Naive thymus-derived CD4-positive, alpha-beta T cell (primary cell): ENCODE results near the gene MAPK7. TPM values are rescaled to one million over a fixed set of nuclear protein-coding genes. Genes with fewer than 3 reads are reported as not detected.
A peak's percentile ranks its signal among the peaks of the same experiment; 100 is the strongest.

Source experiments
- ATAC-seq: fragments of 150-1000 bp; cut with Tn5 transposase; 2 replicates; pipeline ENCODE4 v1.10.0; 2021; ENCODE audit warnings: mild to moderate bottlenecking, moderate library complexity
- CTCF ChIA-PET: fragments of 350-600 bp; sonication (Branson Sonifier 250); formaldehyde crosslinking; loops from one replicate; lab custom pipeline; 2021; ENCODE audit warnings: antibody characterized with exemption; lab: Charles Lee
- POLR2A ChIA-PET: fragments of 350-600 bp; sonication (Branson Sonifier 250); formaldehyde crosslinking; loops from one replicate; lab custom pipeline; 2021; ENCODE audit warnings: antibody characterized with exemption, inconsistent platforms; lab: Charles Lee
- DNase-seq, 9 donors: peaks; one replicate each; pipeline versions ENCODE4 v3.0.0 to v3.0.0-alpha.2; 2020 to 2022; ENCODE audit warnings: mixed read lengths in 1 of 9
- H3K27ac ChIP-seq: one replicate; pipeline ENCODE4 v1.7.0; 2013; ENCODE audit warnings: mild to moderate bottlenecking, low read depth, low read length, moderate library complexity
- H3K27me3 ChIP-seq, 2 donors: one replicate each; pipeline ENCODE4 v1.7.0; 2013; ENCODE audit warnings: low read length in 2 of 2, mild to moderate bottlenecking in 2 of 2, moderate library complexity in 2 of 2; ENCODE audit not compliant: control insufficient read depth in 2 of 2, insufficient read depth in 2 of 2
- H3K36me3 ChIP-seq, 3 experiments: 1 replicate in 2 of 3; 2 replicates in 1 of 3; pipeline ENCODE4 v1.7.0; 2013; ENCODE audit warnings: low read length in 3 of 3, mild to moderate bottlenecking in 3 of 3, moderate library complexity in 1 of 3; ENCODE audit not compliant: insufficient read depth in 3 of 3, control insufficient read depth in 2 of 3
- H3K4me1 ChIP-seq, 2 donors: one replicate each; pipeline ENCODE4 v1.7.0; 2013; ENCODE audit warnings: low read length in 2 of 2, mild to moderate bottlenecking in 2 of 2, moderate library complexity in 1 of 2; ENCODE audit not compliant: control insufficient read depth in 2 of 2, insufficient read depth in 2 of 2
- H3K4me3 ChIP-seq: 2 replicates; pipeline ENCODE4 v1.7.0; 2013; ENCODE audit warnings: mild to moderate bottlenecking, low read length
- H3K9me3 ChIP-seq, 3 experiments: 1 replicate in 2 of 3; 2 replicates in 1 of 3; pipeline ENCODE4 v1.7.0; 2013; ENCODE audit warnings: low read length in 3 of 3; ENCODE audit not compliant: control insufficient read depth in 2 of 3
- H3K27ac Mint-ChIP-seq, 9 donors: one replicate each; pipeline ENCODE4 v1.8.0; 2020 to 2022; ENCODE audit warnings: mixed read lengths in 9 of 9, mild to moderate bottlenecking in 8 of 9, moderate library complexity in 5 of 9, inconsistent platforms in 2 of 9
- H3K27me3 Mint-ChIP-seq, 5 donors: one replicate each; pipeline ENCODE4 v1.8.0; 2021 to 2022; ENCODE audit warnings: mixed read lengths in 5 of 5, mild to moderate bottlenecking in 1 of 5
- H3K36me3 Mint-ChIP-seq, 5 donors: one replicate each; pipeline ENCODE4 v1.8.0; 2020 to 2022; ENCODE audit warnings: mixed read lengths in 5 of 5, mild to moderate bottlenecking in 3 of 5, inconsistent platforms in 1 of 5
- H3K4me1 Mint-ChIP-seq, 7 donors: one replicate each; pipeline ENCODE4 v1.8.0; 2020 to 2022; ENCODE audit warnings: mixed read lengths in 7 of 7, mild to moderate bottlenecking in 3 of 7, inconsistent platforms in 1 of 7
- H3K4me3 Mint-ChIP-seq, 10 donors: one replicate each; pipeline ENCODE4 v1.8.0; 2020 to 2022; ENCODE audit warnings: mild to moderate bottlenecking in 10 of 10, mixed read lengths in 10 of 10, moderate library complexity in 6 of 10, inconsistent platforms in 2 of 10
- H3K9me3 Mint-ChIP-seq, 11 donors: one replicate each; pipeline ENCODE4 v1.8.0; 2020 to 2022; ENCODE audit warnings: mixed read lengths in 11 of 11, mild to moderate bottlenecking in 4 of 11, inconsistent platforms in 1 of 11, moderate library complexity in 1 of 11
- intact Hi-C, 2 donors: fragments of 100-400 bp; cut with micrococcal nuclease; formaldehyde crosslinking; loops; one replicate each; pipeline ENCODE4 v1.15.1; 2023
- polyA plus RNA-seq, 2 donors: library from polyadenylated mRNA; unstranded; fragments of 300-500 nt; fragmentation: Illumina TruSeq; gene quantifications; one replicate each; pipeline ENCODE4 v1.2.3, GENCODE V29; 2021
- total RNA-seq, 6 experiments: library from RNA in 5 of 6; stranded (reverse) in 5 of 6; gene quantifications; 1 replicate in 5 of 6; 2 replicates in 1 of 6; pipeline ENCODE4 v1.2.3 and lab custom pipeline; 2021 to 2026

MAPK7 gene
- total and polyA plus RNA-seq, 7 experiments from 2014 or later = 4.3 to 50.5 (median 25.7) TPM

DNA sequence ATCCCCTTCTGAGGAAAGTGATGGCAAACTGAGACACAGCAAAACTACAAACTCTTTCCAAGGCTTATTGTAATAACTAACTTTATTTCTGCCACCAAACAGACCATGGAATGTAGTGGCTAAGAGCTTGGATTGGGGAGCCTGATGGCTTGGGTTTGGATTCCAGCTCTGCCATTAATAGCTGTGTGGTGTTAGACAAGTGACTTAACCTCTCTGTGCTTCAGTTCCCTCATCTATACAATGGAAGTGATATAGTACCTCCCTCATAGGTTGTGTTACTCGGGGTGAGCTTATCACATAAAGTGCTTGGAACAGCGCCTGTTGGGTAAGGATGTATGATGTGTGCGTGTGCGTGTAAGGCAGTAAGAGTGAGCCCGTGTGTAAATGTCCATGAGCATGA lies 26.8 kb downstream of the MAPK7 start:
- Mint-ChIP-seq H3K4me3 (no peak overlapping the region), H3K27me3 (peaks cover 0 to 10% (median 5%) of the 10 kb centered on the region in 5 donors), H3K9me3 (peaks cover 0 to 4% (median 0%) of the 10 kb centered on the region in 11 donors), H3K36me3 (peaks cover 0 to 4% (median 0%) of the 10 kb centered on the region in 5 donors), H3K4me1 (no peaks in the 10 kb centered on the region), H3K27ac (no peak overlapping the region)
- H3K27ac ChIP-seq = no peak overlapping the region
- no peaks in the 10 kb centered on the region for H3K27me3 ChIP-seq
- H3K4me1 ChIP-seq = no peaks in the 10 kb centered on the region
- DNase-seq (no peak), ATAC-seq (no peak)
- H3K4me3 ChIP-seq = no peak overlapping the region
- ChIA-PET POLR2A (no interaction called here), CTCF (no interaction called here)
- no peaks in the 10 kb centered on the region for H3K36me3 ChIP-seq
- intact Hi-C loops = no loop called here
- no peaks in the 10 kb centered on the region for H3K9me3 ChIP-seq

DNA sequence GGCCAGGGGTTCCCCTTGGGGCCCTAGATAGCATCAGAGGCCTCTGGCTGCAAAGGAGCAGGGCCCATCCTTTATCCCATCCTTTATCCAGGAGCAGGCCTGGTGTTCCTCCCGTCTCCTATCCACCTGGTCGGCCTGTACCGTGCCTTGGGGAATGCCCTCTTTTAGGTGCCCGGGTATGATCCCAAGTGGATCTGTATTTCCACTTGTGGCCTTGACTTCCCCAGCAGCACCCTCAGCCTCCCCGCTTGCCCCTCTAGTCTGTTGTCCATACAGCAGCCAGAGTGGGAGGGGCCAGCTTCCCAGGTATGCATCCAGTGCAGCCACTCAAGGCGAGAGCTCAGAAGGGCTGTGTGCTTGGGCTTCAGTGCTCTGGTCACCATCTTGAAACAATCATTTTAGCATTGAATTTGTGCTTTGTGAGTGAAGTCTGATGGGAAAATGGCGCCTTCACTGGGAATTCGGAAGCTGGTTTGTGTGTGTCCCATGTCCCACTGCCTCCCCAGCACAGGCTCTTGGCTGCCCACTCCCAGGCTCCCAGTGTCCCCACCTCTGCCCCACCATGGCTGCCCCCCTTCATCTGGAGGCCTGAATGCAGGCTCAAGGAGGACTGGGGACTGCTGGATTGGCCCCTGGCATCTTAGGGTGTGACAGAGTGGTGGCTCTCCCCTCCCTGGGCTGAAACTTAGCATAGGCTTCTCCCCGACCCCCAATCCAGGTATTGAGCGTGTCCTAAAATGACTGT lies 29.5 kb downstream of the MAPK7 start:
- H3K4me1 Mint-ChIP-seq = no peaks in the 10 kb centered on the region
- no peak overlapping the region for H3K4me3 ChIP-seq
- intact Hi-C loops = no loop called here
- H3K36me3 Mint-ChIP-seq = peaks cover 0 to 4% (median 0%) of the 10 kb centered on the region in 5 donors
- H3K27ac ChIP-seq = no peak overlapping the region
- no peaks in the 10 kb centered on the region for H3K9me3 ChIP-seq
- DNase-seq (no peak), ATAC-seq (no peak)
- H3K27ac Mint-ChIP-seq = no peak overlapping the region
- peaks cover 0 to 12% (median 0%) of the 10 kb centered on the region in 5 donors for H3K27me3 Mint-ChIP-seq
- no peaks in the 10 kb centered on the region for H3K36me3 ChIP-seq
- H3K27me3 ChIP-seq = no peaks in the 10 kb centered on the region
- peaks cover 0 to 4% (median 0%) of the 10 kb centered on the region in 11 donors for H3K9me3 Mint-ChIP-seq
- CTCF ChIA-PET = no interaction called here
- H3K4me3 Mint-ChIP-seq = no peak overlapping the region
- POLR2A ChIA-PET = no interaction called here
- no peaks in the 10 kb centered on the region for H3K4me1 ChIP-seq

DNA sequence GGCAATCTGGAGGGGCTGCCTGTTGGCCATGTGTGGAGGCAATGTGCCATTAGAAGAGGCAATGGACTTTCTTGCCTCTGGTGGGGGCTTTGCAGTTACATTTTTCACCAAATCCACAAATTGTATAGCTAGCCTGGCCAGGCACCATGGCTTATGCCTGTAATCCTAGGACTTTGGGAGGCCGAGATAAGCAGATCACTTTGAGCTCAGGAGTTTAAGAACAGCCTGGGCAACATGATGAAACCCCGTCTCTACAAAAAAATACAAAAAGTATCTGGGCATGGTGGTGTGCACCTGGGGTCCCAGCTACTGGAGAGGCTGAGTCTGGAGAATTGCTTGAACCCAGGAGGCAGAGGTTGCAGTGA lies 30.0 kb downstream of the MAPK7 start:
- CTCF ChIA-PET = no interaction called here
- Histone ChIP-seq H3K9me3 (no peaks in the 10 kb centered on the region), H3K4me3 (no peak overlapping the region), H3K27ac (no peak overlapping the region), H3K36me3 (no peaks in the 10 kb centered on the region), H3K27me3 (no peaks in the 10 kb centered on the region), H3K4me1 (no peaks in the 10 kb centered on the region)
- H3K36me3 Mint-ChIP-seq = peaks cover 0 to 4% (median 0%) of the 10 kb centered on the region in 5 donors
- H3K27me3 Mint-ChIP-seq = peaks cover 0 to 12% (median 0%) of the 10 kb centered on the region in 5 donors
- no peak for ATAC-seq
- no peak overlapping the region for H3K27ac Mint-ChIP-seq
- H3K9me3 Mint-ChIP-seq = peaks cover 0 to 4% (median 0%) of the 10 kb centered on the region in 11 donors
- no peak for DNase-seq
- intact Hi-C loops = no loop called here
- POLR2A ChIA-PET = no interaction called here
- H3K4me3 Mint-ChIP-seq = no peak overlapping the region
- no peaks in the 10 kb centered on the region for H3K4me1 Mint-ChIP-seq

- Histone ChIP-seq H3K4me3 (no peak overlapping the region), H3K27me3 (no peaks in the 10 kb centered on the region), H3K27ac (no peak overlapping the region), H3K9me3 (no peaks in the 10 kb centered on the region), H3K36me3 (no peaks in the 10 kb centered on the region), H3K4me1 (no peaks in the 10 kb centered on the region)
- POLR2A ChIA-PET = no interaction called here
- intact Hi-C loops = no loop called here
- no peak overlapping the region for H3K27ac Mint-ChIP-seq
- no peak for DNase-seq
- no peaks in the 10 kb centered on the region for H3K9me3 Mint-ChIP-seq
- H3K36me3 Mint-ChIP-seq = no peaks in the 10 kb centered on the region
- CTCF ChIA-PET = no interaction called here
- H3K4me1 Mint-ChIP-seq = no peaks in the 10 kb centered on the region
- peaks cover 0 to 9% (median 0%) of the 10 kb centered on the region in 5 donors for H3K27me3 Mint-ChIP-seq
- ATAC-seq = no peak
- H3K4me3 Mint-ChIP-seq = no peak overlapping the region
Observed at GRCh38 chr17:19409066-19409465, 30.8 kb downstream of the MAPK7 start.

GRCh38 chr17:19409509-19409908 lies 31.2 kb downstream of the MAPK7 start:
- H3K36me3 ChIP-seq = no peaks in the 10 kb centered on the region
- H3K27ac ChIP-seq = no peak overlapping the region
- no peak overlapping the region for H3K4me3 ChIP-seq
- no peak for ATAC-seq
- no peaks in the 10 kb centered on the region for H3K9me3 ChIP-seq
- Mint-ChIP-seq H3K4me3 (no peak overlapping the region), H3K4me1 (no peaks in the 10 kb centered on the region), H3K27ac (no peak overlapping the region), H3K9me3 (no peaks in the 10 kb centered on the region), H3K27me3 (peaks cover 0 to 9% (median 0%) of the 10 kb centered on the region in 5 donors), H3K36me3 (no peaks in the 10 kb centered on the region)
- ChIA-PET POLR2A (no interaction called here), CTCF (no interaction called here)
- H3K27me3 ChIP-seq = no peaks in the 10 kb centered on the region
- intact Hi-C loops = no loop called here
- no peaks in the 10 kb centered on the region for H3K4me1 ChIP-seq
- no peak for DNase-seq

DNA sequence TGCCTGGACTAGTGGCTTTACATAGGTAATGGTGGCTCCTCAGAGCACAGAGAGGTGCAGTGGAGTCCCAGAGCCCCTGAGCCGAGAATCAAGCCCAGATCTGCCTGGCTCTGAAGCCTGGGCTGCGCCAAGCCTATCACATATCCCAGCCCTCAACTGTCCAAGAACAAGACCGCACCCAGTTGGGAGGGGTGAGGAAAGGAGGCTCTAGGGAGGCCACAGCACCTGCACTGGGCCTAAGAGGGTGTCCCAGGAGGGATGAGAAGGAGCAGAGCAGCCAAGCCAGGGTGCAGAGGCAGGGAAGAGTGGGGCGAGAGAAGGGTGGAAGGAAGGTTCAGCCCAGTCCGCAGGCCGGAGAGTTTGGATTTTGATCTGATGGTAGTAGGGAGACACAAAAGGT lies 31.8 kb downstream of the MAPK7 start:
- peaks cover 0 to 9% (median 0%) of the 10 kb centered on the region in 5 donors for H3K27me3 Mint-ChIP-seq
- CTCF ChIA-PET = no interaction called here
- H3K9me3 ChIP-seq = no peaks in the 10 kb centered on the region
- H3K4me1 Mint-ChIP-seq = no peaks in the 10 kb centered on the region
- DNase-seq (no peak), ATAC-seq (no peak)
- no peak overlapping the region for H3K4me3 ChIP-seq
- no peaks in the 10 kb centered on the region for H3K27me3 ChIP-seq
- no peaks in the 10 kb centered on the region for H3K36me3 ChIP-seq
- peak overlapping the region in 1 of 9 donors; percentile 52 for H3K27ac Mint-ChIP-seq
- no peak overlapping the region for H3K27ac ChIP-seq
- H3K9me3 Mint-ChIP-seq = no peaks in the 10 kb centered on the region
- H3K4me1 ChIP-seq = no peaks in the 10 kb centered on the region
- POLR2A ChIA-PET = no interaction called here
- intact Hi-C loops = no loop called here
- H3K36me3 Mint-ChIP-seq = no peaks in the 10 kb centered on the region
- no peak overlapping the region for H3K4me3 Mint-ChIP-seq
